Trophoblast cell (in vitro differentiated cells and primary cell): Measurements from ENCODE around the gene ATXN3L.
"Not testable (repeated sequence)": the region's sequence is repeated elsewhere in the genome, so short reads cannot be mapped to it uniquely, and the experiment has no call there.

Source experiments
- DNase-seq, 2 donors: peaks; one replicate each; pipeline ENCODE4 v3.0.0-alpha.2; 2016
- H2AFZ ChIP-seq: 2 replicates; pipeline ENCODE4 v1.6.1; 2013; ENCODE audit warnings: low read length, moderate library complexity, mild to moderate bottlenecking; ENCODE audit not compliant: insufficient read depth, poor library complexity
- H2AK5ac ChIP-seq: 2 replicates; pipeline ENCODE4 v1.6.1; 2013; ENCODE audit warnings: mild to moderate bottlenecking, low read length
- H2BK120ac ChIP-seq: 2 replicates; pipeline ENCODE4 v1.6.1; 2013; ENCODE audit warnings: low read length, mild to moderate bottlenecking, moderate library complexity; ENCODE audit not compliant: insufficient read depth, poor library complexity
- H2BK12ac ChIP-seq: 2 replicates; pipeline ENCODE4 v1.6.1; 2013; ENCODE audit warnings: mild to moderate bottlenecking, low read length, moderate library complexity
- H2BK5ac ChIP-seq: 2 replicates; pipeline ENCODE4 v1.6.1; 2013; ENCODE audit warnings: low read length, low read depth, moderate library complexity, mild to moderate bottlenecking; ENCODE audit not compliant: poor library complexity
- H3K14ac ChIP-seq: 2 replicates; pipeline ENCODE4 v1.6.1; 2013; ENCODE audit warnings: mild to moderate bottlenecking, low read length
- H3K18ac ChIP-seq: 2 replicates; pipeline ENCODE4 v1.6.1; 2013; ENCODE audit warnings: mild to moderate bottlenecking, low read length
- H3K23ac ChIP-seq: 2 replicates; pipeline ENCODE4 v1.6.1; 2013; ENCODE audit warnings: low read length
- H3K27ac ChIP-seq: 2 replicates; pipeline ENCODE4 v1.5.1; 2013; ENCODE audit warnings: low read depth, mild to moderate bottlenecking, inconsistent platforms, low read length, moderate library complexity
- H3K27me3 ChIP-seq: 2 replicates; pipeline ENCODE4 v1.6.1; 2013; ENCODE audit warnings: inconsistent platforms, mild to moderate bottlenecking, low read length, moderate library complexity; ENCODE audit not compliant: insufficient read depth
- H3K36me3 ChIP-seq, 2 experiments: 1 replicate in 1 of 2; 2 replicates in 1 of 2; pipeline ENCODE4 v1.6.1; 2013; ENCODE audit warnings: low read length in 2 of 2, mild to moderate bottlenecking in 2 of 2, moderate library complexity in 1 of 2; ENCODE audit not compliant: insufficient read depth in 2 of 2, control insufficient read depth in 1 of 2
- H3K4ac ChIP-seq: 2 replicates; pipeline ENCODE4 v1.6.1; 2013; ENCODE audit warnings: low read depth, mild to moderate bottlenecking, low read length, moderate library complexity
- H3K4me1 ChIP-seq, 2 experiments: 1 replicate in 1 of 2; 2 replicates in 1 of 2; pipeline ENCODE4 v1.6.1; 2013; ENCODE audit warnings: low read length in 2 of 2, mild to moderate bottlenecking in 2 of 2, moderate library complexity in 1 of 2; ENCODE audit not compliant: insufficient read depth in 2 of 2, control insufficient read depth in 1 of 2
- H3K4me2 ChIP-seq: 2 replicates; pipeline ENCODE4 v1.6.1; 2013; ENCODE audit warnings: inconsistent platforms, mild to moderate bottlenecking, low read length, moderate library complexity
- H3K4me3 ChIP-seq: 2 replicates; pipeline ENCODE4 v1.5.1; 2013; ENCODE audit warnings: mild to moderate bottlenecking, low read depth, low read length, inconsistent platforms
- H3K79me1 ChIP-seq: one replicate; pipeline ENCODE4 v1.6.1; 2013; ENCODE audit warnings: low read length
- H3K79me2 ChIP-seq: 2 replicates; pipeline ENCODE4 v1.6.1; 2013; ENCODE audit warnings: low read length, mild to moderate bottlenecking; ENCODE audit not compliant: control insufficient read depth, insufficient read depth, poor library complexity
- H3K9ac ChIP-seq: 2 replicates; pipeline ENCODE4 v1.6.1; 2013; ENCODE audit warnings: mild to moderate bottlenecking, low read length
- H3K9me3 ChIP-seq: 2 replicates; pipeline ENCODE4 v1.6.1; 2013; ENCODE audit warnings: low read depth, mild to moderate bottlenecking, control low read depth, inconsistent platforms, low read length; ENCODE audit not compliant: insufficient read depth
- H4K12ac ChIP-seq: 2 replicates; pipeline ENCODE4 v1.6.1; 2013; ENCODE audit warnings: low read depth, mild to moderate bottlenecking, low read length, moderate library complexity
- H4K8ac ChIP-seq: 2 replicates; pipeline ENCODE4 v1.6.1; 2013; ENCODE audit warnings: low read depth, mild to moderate bottlenecking, low read length, moderate library complexity
- H4K91ac ChIP-seq: one replicate; pipeline ENCODE4 v1.6.1; 2013; ENCODE audit warnings: low read depth, mild to moderate bottlenecking, low read length, moderate library complexity
- WGBS: extraction: QIAGEN DNeasy Blood & Tissue Kit; methylation state at CpG from one replicate; pipeline ENCODE4 v1.1.7; 2013; ENCODE audit warnings: missing lambda C conversion rate; ENCODE audit not compliant: insufficient read length, insufficient coverage; ENCODE audit errors: extremely low coverage; 5-methylcytosine and 5-hydroxymethylcytosine counted together

Gene ATXN3L

DNA sequence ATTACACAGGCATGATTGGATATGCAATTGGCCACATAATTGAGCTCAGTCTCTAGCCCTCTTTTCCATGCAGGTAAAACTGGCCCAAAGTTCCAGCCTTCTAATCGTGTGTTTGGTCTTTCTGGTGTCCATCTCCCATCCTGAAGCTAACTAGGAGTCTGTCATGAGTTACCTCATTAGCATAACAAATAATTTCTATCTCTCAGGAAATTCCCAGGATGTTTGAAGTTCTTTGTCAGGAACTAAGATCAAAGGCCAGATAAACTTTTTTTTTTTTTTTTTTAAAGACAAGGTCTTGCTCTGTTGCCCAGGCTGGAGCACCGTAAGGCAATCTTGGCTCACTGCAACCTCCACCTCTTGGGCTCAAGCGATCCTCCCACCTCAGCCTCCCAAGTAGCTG is 15.8 kb downstream of the ATXN3L start:
- no peaks in the 10 kb centered on the region for H3K79me1 ChIP-seq
- H4K91ac ChIP-seq = peak overlapping the region; percentile 14
- H2BK5ac ChIP-seq = peak overlapping the region; percentile 5
- no peak overlapping the region for H2AFZ ChIP-seq
- no peak overlapping the region for H4K8ac ChIP-seq
- WGBS = no CpG with 5 or more reads among the region's 3 CpGs
- H3K14ac ChIP-seq = no peak overlapping the region
- DNase-seq = peak in 1 of 2 donors; percentile 37
- no peak overlapping the region for H4K12ac ChIP-seq
- no peaks in the 10 kb centered on the region for H3K4me1 ChIP-seq
- no peak overlapping the region for H3K4me2 ChIP-seq
- H3K23ac ChIP-seq = no peak overlapping the region
- H2AK5ac ChIP-seq = no peak overlapping the region
- no peaks in the 10 kb centered on the region for H3K9me3 ChIP-seq
- H3K27ac ChIP-seq = no peak overlapping the region
- no peak overlapping the region for H3K4ac ChIP-seq
- H3K4me3 ChIP-seq = no peak overlapping the region
- no peaks in the 10 kb centered on the region for H3K36me3 ChIP-seq
- no peaks in the 10 kb centered on the region for H3K27me3 ChIP-seq
- H2BK120ac ChIP-seq = no peak overlapping the region
- no peak overlapping the region for H3K9ac ChIP-seq
- H3K18ac ChIP-seq = no peak overlapping the region
- no peak overlapping the region for H2BK12ac ChIP-seq
- H3K79me2 ChIP-seq = no peaks in the 10 kb centered on the region

DNA sequence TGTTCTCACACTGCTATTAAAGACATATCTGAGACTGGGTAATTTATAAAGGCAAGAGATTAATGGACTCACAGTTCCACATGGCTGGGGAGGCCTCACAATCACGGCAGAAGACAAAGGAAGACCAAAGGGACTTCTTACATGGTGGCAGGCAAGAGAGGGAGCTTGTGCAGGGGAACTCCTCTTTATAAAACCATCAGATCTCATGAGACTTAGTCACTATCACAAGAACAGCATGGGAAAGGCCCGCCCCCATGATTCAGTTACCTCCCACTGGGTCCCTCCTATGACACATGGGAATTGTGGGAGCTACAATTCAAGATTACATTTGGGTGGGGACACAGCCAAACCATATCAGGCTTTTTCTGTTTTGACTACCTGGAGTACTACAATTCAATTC is 16.6 kb downstream of the ATXN3L start:
- not testable (repeated sequence) for H2BK12ac ChIP-seq, H3K27me3 ChIP-seq, H3K18ac ChIP-seq, DNase-seq, H4K12ac ChIP-seq, H3K23ac ChIP-seq, H3K79me2 ChIP-seq, H2BK120ac ChIP-seq, H2BK5ac ChIP-seq, H3K9ac ChIP-seq, H2AFZ ChIP-seq, H3K14ac ChIP-seq, H3K27ac ChIP-seq, H2AK5ac ChIP-seq, H3K4me3 ChIP-seq, H3K4me1 ChIP-seq, H4K8ac ChIP-seq, H3K36me3 ChIP-seq, H3K79me1 ChIP-seq, H3K4me2 ChIP-seq, H3K9me3 ChIP-seq, H3K4ac ChIP-seq
- peak overlapping the region; percentile 17 for H4K91ac ChIP-seq
- WGBS = no CpG with 5 or more reads among the region's 2 CpGs

DNA sequence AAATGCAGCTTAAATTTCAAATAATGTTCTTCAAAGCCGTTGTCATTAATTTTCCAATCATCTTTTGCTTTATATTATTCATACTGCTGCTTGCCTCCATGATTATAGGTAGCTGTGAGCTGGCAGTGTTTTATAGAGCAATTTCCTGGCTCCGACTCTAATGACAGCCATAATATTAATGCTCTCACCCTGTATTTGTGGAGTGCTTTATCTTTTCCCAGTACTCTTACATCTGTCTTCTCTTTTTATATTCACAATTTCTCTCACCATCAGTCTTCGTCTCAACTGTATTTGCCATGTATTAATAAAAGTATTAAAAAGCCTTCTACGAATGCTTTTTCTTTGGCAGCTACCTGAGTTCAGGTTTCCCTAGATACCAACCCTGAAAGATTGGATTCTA is 21.0 kb downstream of the ATXN3L start:
- Histone ChIP-seq H3K4me2 (no peak overlapping the region), H3K4me1 (no peaks in the 10 kb centered on the region), H2BK120ac (no peak overlapping the region), H3K23ac (no peak overlapping the region), H3K9ac (no peak overlapping the region), H3K79me1 (no peaks in the 10 kb centered on the region), H2BK12ac (no peak overlapping the region), H2AFZ (no peak overlapping the region), H3K14ac (no peak overlapping the region), H4K12ac (no peak overlapping the region), H4K91ac (no peak overlapping the region), H2BK5ac (no peak overlapping the region), H3K4ac (no peak overlapping the region), H3K18ac (no peak overlapping the region), H3K27ac (no peak overlapping the region), H3K4me3 (no peak overlapping the region), H3K79me2 (no peaks in the 10 kb centered on the region), H4K8ac (no peak overlapping the region), H2AK5ac (no peak overlapping the region), H3K9me3 (no peaks in the 10 kb centered on the region), H3K36me3 (no peaks in the 10 kb centered on the region), H3K27me3 (no peaks in the 10 kb centered on the region)
- no CpG with 5 or more reads among the region's 4 CpGs for WGBS
- DNase-seq = no peak

DNA sequence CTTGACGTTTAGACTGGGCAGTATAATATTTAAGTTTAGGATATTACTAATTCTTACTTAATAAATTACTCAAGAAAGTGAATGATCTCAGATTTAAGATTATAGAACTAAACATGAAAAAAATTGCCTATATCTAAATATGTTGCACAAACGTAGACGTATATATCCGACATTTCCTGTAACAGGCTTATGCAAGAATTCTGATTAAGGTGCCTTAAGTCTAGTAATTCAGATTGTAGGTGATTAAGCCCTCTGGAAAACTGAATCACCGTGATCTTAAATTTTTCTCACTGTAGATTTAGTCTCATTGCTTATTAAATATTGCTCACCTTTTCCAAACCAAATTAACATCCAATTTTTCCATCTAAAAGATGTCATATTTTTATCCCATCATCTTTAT is 24.0 kb downstream of the ATXN3L start:
- DNase-seq = no peak
- Histone ChIP-seq H3K4me2 (no peak overlapping the region), H3K18ac (no peak overlapping the region), H3K9me3 (no peaks in the 10 kb centered on the region), H3K36me3 (no peaks in the 10 kb centered on the region), H3K4me3 (no peak overlapping the region), H3K4me1 (no peaks in the 10 kb centered on the region), H2AFZ (no peak overlapping the region), H4K12ac (no peak overlapping the region), H4K91ac (no peak overlapping the region), H3K27me3 (no peaks in the 10 kb centered on the region), H4K8ac (no peak overlapping the region), H2BK5ac (no peak overlapping the region), H3K79me1 (no peaks in the 10 kb centered on the region), H3K14ac (no peak overlapping the region), H3K79me2 (no peaks in the 10 kb centered on the region), H3K4ac (no peak overlapping the region), H2BK12ac (no peak overlapping the region), H3K27ac (no peak overlapping the region), H2AK5ac (no peak overlapping the region), H2BK120ac (no peak overlapping the region), H3K9ac (no peak overlapping the region), H3K23ac (no peak overlapping the region)
- WGBS = no CpG with 5 or more reads among the region's 5 CpGs
